ENCODE data around the gene PHEX.

Gene PHEX

DNA sequence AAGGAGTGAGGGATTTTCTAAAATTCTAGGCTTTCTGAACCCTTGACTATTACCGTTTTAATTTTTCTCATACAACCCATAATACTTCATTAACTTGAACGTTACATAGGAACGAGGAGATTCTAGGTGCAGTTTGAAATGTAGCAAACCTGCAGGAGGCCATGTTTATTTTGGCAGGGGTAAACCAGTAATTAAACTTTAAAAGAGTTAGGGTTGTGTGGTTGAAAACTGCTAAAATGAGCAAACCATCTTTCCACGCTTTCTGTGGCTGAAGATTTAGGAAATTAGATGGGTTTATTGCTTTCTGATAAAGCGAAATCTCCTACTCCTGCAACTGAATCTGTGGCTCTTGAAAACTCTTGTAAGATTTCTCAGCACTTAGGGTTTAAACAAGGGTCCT, 1.7 kb downstream of the PHEX start:
- no peak for DNase-seq (ENCODE audit: low spot score)
- in situ Hi-C loops (cut with MboI; ENCODE audit: low pct_unique_long_range_greater_than_20kb, low sequenced_read_pairs, unreplicated experiment): no loop called here
- no peak for TF ChIP-seq CTCF (IDR thresholded peaks at IDR 0.05; ENCODE audit: extremely low read depth, insufficient read depth, missing control alignments)

DNA sequence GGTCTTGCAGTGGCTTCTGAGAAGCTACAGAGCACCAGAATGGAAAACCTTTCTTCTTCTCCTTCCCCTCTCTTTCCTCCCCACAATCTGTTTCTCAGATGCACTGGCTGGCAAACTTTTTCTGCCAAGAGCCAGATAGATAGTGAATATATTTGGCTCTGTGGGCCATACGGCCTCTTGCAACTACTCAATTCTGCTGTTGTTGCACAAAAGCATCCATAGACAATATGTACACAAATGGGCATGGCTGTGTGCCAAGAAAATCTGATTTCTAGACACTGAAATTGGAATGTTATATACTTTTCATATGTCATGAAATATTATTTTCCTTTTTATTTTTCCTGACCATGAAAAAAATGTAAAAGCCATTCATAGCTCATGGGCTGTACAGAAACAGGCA, 3.1 kb downstream of the PHEX start:
- no peak for DNase-seq (ENCODE audit: low spot score)
- TF ChIP-seq CTCF (IDR thresholded peaks at IDR 0.05; ENCODE audit: extremely low read depth, insufficient read depth, missing control alignments): no peak
- in situ Hi-C loops (cut with MboI; ENCODE audit: low pct_unique_long_range_greater_than_20kb, low sequenced_read_pairs, unreplicated experiment): no loop called here

DNA sequence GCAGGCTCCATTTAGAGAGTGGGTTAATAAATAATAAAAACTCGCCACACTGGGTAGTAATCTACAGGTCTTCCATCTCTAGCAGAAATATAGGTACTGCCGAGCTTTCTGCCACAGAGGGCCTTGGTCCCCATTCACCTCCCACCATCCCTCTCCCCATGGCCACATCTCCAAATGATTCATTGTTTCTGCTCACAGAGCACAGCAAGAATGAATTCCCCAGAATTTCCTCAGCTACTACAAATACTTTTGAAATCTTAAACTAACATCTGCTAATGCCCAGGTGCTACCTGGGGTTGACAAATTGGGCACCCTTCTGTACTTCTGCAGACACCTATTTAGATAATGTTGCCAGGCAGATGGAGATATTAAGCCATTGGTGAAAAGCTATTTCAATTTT, 5.1 kb downstream of the PHEX start:
- TF ChIP-seq CTCF (IDR thresholded peaks at IDR 0.05; ENCODE audit: extremely low read depth, insufficient read depth, missing control alignments): no peak
- no peak for DNase-seq (ENCODE audit: low spot score)
- in situ Hi-C loops (cut with MboI; ENCODE audit: low pct_unique_long_range_greater_than_20kb, low sequenced_read_pairs, unreplicated experiment): no loop called here

GRCh38 chrX:22037911-22038537, 5.9 kb downstream of the PHEX start:
- in situ Hi-C loops (cut with MboI; ENCODE audit: low pct_unique_long_range_greater_than_20kb, low sequenced_read_pairs, unreplicated experiment): no loop called here
- DNase-seq (ENCODE audit: low spot score): no peak
- no peak for TF ChIP-seq CTCF (IDR thresholded peaks at IDR 0.05; ENCODE audit: extremely low read depth, insufficient read depth, missing control alignments)

GRCh38 chrX:22039541-22039940, 7.4 kb downstream of the PHEX start:
- no peak for TF ChIP-seq CTCF (IDR thresholded peaks at IDR 0.05; ENCODE audit: extremely low read depth, insufficient read depth, missing control alignments)
- in situ Hi-C loops (cut with MboI; ENCODE audit: low pct_unique_long_range_greater_than_20kb, low sequenced_read_pairs, unreplicated experiment): no loop called here
- DNase-seq (ENCODE audit: low spot score): no peak

GRCh38 chrX:22040184-22040583, 8.1 kb downstream of the PHEX start:
- TF ChIP-seq CTCF (IDR thresholded peaks at IDR 0.05; ENCODE audit: extremely low read depth, insufficient read depth, missing control alignments): no peak
- in situ Hi-C loops (cut with MboI; ENCODE audit: low pct_unique_long_range_greater_than_20kb, low sequenced_read_pairs, unreplicated experiment): no loop called here
- DNase-seq (ENCODE audit: low spot score): no peak
